Mammary epithelial cell (primary cell): ENCODE results near the gene FAM151B.

ENCODE experiments used
- EZH2 ChIP-seq: IDR thresholded peaks from 2 replicates; pipeline ENCODE4 v1.6.1; 2012; ENCODE audit warnings: low read length, inconsistent platforms, borderline replicate concordance
- TF ChIP-seq, protein P1 (sequence below), 2 donors: IDR thresholded peaks in 1 of 2; conservative IDR thresholded peaks in 1 of 2; 2 replicates each; pipeline ENCODE4 v1.5.1; 2011 to 2012; ENCODE audit warnings: inconsistent platforms in 2 of 2, low read length in 2 of 2, mild to moderate bottlenecking in 2 of 2, control low read depth in 1 of 2, low read depth in 1 of 2; ENCODE audit not compliant: insufficient read depth in 1 of 2; ENCODE audit errors: extremely low read depth in 1 of 2

DNA sequence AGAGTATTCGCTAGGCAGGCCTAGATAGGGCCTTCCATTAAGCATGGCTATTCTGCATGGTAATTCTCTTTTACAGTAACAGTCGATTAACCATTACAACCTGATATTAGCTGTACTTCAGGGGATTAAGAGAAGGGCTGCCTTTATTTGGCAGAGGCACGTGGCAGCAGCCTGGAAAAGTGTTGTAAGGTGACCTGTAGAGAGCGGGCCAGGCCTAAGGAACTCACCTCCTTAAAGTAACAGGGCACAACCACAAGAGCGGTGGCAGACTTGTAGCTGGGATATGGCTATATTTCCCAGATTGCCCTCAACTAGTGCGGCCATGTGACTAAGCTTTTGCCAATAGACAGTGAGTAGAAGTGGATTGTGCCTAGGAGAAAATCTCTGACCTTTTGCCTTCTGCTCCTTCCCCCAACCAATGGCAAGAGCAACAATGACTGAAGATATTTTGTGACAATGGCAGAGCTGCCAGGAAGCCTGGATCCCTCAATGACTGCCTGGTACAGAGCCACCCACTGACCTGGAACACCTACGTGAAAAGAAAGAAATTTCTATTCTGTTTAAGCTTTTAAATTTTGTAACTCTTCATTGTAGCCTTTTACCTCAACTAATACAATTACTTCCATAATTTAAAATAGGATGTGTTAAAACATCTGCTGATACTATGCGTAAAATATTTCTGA, 101.1 kb downstream of the FAM151B start:
- TF ChIP-seq, protein P1, sequence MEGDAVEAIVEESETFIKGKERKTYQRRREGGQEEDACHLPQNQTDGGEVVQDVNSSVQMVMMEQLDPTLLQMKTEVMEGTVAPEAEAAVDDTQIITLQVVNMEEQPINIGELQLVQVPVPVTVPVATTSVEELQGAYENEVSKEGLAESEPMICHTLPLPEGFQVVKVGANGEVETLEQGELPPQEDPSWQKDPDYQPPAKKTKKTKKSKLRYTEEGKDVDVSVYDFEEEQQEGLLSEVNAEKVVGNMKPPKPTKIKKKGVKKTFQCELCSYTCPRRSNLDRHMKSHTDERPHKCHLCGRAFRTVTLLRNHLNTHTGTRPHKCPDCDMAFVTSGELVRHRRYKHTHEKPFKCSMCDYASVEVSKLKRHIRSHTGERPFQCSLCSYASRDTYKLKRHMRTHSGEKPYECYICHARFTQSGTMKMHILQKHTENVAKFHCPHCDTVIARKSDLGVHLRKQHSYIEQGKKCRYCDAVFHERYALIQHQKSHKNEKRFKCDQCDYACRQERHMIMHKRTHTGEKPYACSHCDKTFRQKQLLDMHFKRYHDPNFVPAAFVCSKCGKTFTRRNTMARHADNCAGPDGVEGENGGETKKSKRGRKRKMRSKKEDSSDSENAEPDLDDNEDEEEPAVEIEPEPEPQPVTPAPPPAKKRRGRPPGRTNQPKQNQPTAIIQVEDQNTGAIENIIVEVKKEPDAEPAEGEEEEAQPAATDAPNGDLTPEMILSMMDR (conservative IDR thresholded peaks at IDR 0.05 in 1 of 2, IDR thresholded peaks at IDR 0.05 in 1 of 2; ENCODE audit: extremely low read depth in 1 of 2, insufficient read depth in 1 of 2, low read depth in 1 of 2, low read length in 2 of 2) = no peak
- no peak for TF ChIP-seq EZH2
